Mammary epithelial cell (primary cell): ENCODE measurements around the gene CFAP73.

Experiments used
- CTCF ChIP-seq, 2 donors: IDR thresholded peaks in 1 of 2; conservative IDR thresholded peaks in 1 of 2; 2 replicates each; pipeline ENCODE4 v1.5.1; 2011 to 2012; ENCODE audit warnings: inconsistent platforms in 2 of 2, low read length in 2 of 2, mild to moderate bottlenecking in 2 of 2, control low read depth in 1 of 2, low read depth in 1 of 2; ENCODE audit not compliant: insufficient read depth in 1 of 2; ENCODE audit errors: extremely low read depth in 1 of 2
- EZH2 ChIP-seq: IDR thresholded peaks from 2 replicates; pipeline ENCODE4 v1.6.1; 2012; ENCODE audit warnings: low read length, inconsistent platforms, borderline replicate concordance

GRCh38 chr12:113109360-113109759 lies 40.2 kb upstream of the CFAP73 start:
- TF ChIP-seq EZH2: no peak
- no peak for TF ChIP-seq CTCF (conservative IDR thresholded peaks at IDR 0.05 in 1 of 2, IDR thresholded peaks at IDR 0.05 in 1 of 2; ENCODE audit: extremely low read depth in 1 of 2, insufficient read depth in 1 of 2, low read depth in 1 of 2, low read length in 2 of 2)
